ENCODE data around the gene BRD9.
"Not testable (repeated sequence)": the region's sequence is repeated elsewhere in the genome, so short reads cannot be mapped to it uniquely, and the experiment has no call there.

Gene BRD9

DNA sequence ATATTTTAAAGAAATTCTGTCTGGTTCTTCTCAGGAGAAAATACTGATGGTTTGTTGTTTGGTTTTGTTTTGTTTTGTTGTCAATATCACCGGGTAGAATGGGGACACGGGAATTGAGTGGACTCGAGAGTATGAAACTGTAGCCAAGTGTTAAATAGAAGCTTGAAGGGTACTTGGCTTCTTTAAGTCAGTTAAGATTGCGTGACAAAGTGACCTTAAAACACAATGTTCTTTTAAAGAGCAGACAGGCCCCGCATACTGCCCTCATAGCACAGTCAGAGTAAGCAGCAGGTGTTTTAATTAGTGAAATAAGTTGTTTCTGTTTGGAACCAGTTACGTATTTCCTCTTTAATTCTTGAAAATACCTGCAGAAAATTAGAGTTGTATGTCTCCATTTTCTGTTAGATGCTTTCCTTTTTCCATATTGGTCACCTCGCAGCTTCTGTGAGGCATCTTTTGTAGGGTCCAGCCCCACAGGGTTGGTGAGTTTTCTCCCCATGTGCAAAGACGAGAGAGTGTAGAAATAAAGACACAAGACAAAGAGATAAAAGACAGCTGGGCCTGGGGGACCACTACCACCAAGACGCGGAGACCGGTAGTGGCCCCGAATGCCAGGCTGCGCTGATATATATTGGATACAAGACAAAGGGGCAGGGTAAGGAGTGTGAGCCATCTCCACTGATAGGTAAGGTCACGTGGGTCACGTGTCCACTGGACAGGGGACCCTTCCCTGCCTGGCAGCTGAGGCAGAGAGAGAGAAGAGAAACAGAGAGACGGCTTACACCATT is 9.7 kb upstream of the BRD9 start:
- no peak for DNase-seq

DNA sequence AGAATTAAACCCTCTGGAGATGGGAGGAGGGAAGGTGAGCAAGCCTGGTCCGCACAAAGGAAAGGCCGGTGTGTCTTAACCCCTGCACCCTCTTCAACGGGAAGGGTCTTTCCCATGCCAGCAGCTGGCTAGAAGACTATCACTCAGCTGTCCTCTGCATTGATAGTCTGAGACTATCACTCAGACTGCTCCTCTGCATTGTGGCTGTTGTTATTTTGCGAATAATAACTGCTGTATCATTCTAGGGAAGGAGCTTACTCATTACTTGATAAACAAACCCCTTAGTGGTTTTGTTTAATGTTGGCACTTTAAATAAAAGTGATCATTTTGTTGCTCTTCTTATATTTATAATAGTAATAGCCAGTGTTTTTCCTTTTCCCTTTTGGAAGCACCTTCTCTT is 8.2 kb upstream of the BRD9 start:
- no peak for DNase-seq

DNA sequence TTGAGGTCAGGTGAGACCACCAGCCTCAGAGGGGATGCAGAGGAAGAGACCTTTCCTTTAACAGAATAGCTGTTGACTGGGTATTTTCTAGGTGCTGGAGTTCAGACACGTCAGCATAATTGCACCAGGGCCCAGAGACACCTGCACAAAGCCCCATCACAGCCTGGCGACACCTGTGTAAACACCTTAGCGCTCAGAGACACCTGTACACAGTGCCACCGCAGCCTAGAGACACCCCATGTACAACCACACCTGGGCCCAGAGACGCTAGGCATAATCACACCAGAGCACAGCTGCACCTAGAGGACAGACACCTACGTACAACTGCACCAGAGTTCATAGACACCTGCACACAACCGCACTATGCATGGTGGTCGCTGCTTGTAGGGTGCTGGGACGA is 1.1 kb upstream of the BRD9 start:
- DNase-seq, result no peak

DNA sequence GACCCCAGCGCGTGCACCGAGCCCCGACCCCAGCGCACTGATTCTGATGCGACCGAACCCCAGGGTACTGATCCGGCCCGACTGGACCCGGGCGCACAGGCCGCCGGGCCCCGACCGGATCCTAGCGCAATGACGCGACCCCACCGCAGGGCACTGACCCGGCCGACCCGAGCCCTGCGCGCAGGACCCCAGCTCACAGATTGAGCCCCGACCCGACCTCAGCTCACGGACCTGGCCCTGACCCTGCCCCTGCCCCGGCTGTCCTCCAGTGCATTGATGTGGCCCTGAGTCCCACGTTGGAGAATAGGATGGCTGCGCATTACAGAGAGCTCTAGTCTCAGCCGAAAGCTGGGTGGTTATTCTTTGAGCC is 521 bp upstream of the BRD9 start:
- no peak for DNase-seq

DNA sequence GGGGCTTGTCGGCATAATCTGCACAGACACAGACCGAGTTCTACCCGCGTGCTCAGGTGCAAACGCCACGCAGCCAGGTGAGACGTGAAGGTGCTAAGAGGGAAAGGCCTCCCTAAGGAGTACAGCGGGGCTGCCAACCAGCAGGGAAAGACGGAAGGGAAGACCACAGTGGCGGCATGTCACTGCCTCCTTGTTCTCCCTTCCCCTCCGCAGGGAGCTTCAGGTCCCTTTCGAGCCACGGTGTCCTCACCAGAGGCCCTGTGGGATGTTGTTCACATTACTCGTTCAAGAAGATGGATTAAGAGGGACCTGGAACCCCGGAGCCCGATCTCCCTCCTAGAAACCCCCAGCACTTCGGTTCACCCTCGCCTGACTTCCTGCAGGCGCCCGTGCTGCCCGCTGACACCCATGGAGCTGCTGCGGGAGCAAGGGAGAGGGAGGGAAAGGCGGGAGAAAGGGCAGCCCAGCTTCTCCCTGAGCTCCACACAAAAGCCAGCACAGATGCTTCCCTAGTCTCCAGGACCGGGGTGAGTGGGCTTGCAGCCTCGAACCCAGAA is 686 bp downstream of the BRD9 start:
- peak; percentile 6 for DNase-seq

DNA sequence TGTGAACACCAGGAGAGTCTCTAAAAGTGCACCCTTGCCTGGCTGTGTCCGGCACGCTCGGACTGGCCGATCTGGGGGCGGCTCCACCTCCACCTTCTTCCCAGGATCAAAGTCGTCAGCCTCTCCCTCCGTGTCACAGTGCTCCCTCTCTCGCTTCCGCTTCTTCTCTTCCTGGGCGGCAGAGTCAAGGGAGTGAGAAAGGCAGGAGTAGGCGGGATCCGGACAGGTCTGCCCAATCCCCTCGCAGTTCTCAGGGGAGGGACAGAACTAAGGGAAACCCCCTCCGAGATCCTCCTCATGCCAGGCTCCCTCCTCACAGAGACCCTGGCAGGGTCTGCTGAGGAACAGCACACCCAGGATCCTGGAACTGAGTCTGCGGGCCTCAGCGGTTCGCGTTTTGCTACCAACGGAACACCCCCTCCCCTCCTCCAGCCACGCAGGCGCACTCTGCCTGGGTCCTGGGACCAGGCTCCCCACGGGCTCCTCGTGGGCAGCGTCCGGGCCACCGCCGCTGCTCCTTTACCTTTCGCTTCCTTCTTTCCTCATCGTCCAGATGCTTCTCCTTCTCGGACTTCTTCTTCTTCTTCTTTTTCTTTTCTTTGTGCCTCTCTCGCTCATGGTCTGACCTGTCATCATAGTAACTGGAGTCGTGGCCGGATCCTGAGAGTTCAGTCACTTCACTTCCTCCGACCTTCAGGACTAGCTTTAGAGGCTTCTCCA is 1.3 kb downstream of the BRD9 start:
- DNase-seq, result no peak

DNA sequence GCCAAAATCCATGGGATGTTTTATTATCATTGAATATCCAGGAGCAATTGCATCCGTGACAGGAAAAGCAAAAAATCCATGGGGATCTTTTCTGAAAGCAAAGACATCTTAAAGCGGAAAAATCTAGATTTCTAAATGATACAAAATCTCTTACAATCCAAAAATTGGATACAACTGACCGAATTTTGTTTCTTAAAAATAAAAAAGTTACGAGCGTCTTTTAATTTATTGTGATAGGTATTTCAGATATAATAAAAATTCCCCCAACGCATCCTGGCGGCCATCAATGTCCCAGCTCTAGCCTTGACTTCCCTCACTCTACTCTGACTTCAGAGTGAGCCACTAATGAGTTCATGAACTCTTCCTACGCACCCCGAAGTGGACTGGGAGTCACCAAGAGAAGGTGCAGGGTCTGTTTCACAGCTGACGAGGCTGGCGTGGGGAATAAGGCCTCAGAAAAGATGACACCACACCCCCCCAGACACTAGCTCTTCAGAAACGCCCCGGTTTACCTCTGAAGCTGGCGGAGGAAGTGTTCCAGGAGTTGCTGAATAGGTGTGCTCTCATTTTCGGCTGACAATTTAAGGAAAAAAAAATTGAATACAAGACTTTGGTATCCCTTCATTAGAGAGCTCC is 3.4 kb downstream of the BRD9 start:
- DNase-seq, result no peak

DNA sequence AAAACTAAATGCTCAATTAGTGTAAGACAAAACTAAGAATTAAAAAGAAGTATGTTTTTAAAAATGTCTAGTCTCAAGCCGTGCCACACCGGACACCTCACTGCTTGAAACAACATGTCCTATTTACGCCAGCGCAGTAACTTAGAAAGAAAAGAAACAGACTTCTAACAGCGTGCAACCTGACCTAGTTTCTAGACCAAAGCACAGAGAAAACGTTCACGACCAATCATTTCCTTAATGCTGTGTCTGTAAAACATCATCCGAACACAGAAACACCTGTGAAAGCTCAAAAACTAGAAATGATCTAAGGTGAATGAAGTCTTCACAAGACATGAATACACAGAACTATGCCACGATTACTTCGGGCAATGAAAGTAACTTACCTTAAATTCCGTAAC is 4.0 kb downstream of the BRD9 start:
- DNase-seq, result no peak

DNA sequence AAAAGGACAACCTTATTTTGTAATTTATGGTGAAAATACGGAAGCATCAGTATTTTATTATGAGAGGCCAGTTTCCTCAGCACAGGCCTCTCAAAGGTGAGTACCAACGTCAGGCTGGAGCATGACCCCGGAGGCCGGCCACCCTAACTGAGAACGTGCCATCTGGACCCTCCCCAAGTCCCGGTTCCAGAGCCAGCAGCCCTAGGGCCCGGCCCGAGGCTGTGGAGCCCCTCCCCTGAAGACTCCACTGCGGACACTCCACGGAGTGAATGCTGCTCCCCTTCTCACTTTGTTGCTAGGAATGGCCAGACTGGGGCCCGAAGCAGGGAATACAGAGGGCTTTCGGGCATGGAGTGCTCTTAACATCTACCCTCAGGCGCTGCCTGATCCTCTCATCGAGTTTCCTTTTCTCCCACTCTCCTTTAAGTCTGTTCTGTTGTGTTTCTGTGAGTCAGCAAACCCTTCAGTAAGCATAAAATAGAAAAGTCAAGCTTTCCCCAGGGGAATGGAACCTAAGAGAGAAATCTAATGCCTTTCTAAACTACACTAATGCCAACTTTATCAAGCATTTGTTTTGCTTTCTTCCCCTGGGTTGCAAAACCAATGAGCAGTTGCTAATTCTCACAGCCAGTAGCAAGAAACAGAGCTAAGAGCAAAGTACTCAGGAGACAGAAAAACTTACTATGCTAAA is 4.5 kb downstream of the BRD9 start:
- no peak for DNase-seq

DNA sequence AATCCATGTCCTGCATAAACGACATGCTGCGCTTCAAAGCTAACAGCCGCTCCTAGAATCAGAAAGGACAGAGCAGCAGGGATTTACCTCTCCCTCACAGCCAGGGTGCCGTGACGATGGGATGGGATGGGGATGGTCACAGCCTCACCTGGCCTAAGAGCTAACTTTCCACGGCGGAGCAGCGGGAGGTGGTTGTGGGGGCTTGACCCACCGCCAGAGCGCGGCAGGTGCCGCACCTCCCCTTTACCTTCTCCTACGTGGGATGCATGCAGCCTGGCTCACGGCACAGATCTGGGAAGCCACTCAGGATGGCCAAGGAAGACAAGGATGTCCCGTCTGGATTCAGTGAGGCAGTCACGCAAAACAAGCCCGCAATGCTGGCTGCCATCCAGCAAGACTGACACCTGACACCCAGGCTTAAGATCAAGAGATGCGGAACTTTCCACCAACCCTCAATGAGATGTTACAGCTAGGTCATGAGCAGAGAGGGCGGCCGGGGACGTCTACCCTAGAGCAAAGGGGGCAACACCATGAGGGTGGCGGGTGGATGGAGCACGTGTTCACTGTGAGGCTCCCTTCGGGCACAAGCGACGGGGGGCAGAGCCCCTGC is 5.8 kb downstream of the BRD9 start:
- no peak for DNase-seq

DNA sequence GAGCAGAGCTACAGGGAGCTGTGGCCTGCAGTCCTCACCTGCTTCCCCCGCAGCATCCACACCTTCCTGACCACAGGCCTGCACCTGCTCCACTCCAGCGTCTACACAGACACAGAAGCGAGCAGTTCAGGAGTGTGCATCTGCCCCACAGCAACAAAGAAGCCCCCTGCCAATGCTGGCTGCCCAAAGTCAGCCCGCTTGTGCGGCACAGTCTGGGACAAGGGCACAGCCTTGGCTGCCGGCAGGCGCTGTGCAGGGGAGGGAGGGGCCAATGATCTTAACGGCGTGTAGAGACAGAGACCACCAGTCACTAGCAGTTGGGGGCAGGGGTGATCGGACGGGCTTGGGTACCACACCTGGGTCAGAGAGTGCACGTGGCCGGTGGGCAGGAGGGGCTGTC is 6.6 kb downstream of the BRD9 start:
- no peak for DNase-seq

DNA sequence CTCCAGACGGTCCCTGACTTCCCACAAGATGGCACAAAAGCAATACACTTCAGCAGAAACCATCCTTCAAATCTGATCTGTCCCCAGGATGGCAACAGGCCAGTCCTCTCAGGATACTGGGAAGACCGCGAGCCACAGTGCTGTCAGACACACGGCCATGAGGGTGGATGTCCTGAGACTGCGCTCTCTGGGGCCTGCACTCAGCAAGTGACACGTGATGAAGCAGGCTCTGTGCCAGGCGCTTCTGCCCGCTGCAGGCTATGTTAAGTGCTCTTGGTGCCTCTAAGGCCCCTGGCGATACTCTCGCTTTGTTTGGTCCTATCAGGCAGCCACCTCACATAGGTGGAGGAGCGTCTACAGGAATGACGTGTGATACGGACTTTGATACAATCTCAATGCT is 7.1 kb downstream of the BRD9 start:
- no peak for DNase-seq

DNA sequence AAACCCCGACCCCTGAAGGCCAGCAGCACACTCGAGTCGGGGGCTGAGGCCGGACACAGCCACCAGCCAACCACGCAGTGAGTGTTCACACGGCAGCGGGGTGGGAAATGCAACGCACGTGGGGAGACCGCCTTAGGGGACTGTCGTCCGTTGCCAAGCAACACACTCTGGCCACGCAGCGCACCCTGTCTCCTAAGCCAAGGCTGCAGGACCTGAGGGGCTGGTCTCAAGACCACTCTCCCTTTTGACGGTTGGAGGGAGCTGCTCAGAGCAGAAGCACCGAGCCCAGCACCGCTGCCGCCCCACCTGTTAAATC is 7.5 kb downstream of the BRD9 start:
- no peak for DNase-seq

DNA sequence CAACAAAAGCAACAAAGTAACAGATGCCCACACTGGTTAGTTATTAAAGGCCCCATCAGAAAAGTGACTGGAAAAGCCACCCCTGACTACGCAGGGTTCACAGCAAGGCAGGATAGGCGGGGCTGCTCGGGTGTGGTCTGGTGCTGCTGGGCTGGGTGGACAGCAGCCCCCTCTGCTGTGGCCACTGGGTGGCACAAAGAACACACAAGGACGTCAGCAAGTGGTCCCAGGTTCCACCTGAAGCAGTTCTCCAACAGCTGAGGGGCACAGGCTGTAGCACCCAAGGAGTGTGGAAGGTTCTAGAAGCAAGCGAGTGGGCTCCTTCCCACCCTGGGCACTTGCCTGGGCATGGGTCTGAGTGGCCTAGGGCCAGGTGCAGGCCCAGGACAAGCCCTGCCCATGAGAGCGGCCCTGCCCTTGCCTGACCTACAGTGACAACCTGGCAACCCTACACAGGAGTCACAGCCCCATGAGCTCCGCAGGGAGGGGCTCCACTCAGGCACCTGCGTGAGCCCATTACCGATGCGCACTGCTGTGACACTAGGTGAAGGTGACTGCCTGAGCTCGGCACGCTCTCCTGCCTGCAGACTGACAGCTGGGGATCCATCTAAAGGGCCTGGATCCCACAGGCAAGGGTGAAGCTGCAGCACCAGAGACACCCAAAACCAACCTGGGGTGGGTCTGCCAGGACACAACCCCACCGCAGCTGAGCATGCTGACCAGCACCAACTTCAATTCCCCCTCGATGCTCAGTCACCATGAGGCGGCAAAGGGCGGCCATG is 8.1 kb downstream of the BRD9 start:
- no peak for DNase-seq

DNA sequence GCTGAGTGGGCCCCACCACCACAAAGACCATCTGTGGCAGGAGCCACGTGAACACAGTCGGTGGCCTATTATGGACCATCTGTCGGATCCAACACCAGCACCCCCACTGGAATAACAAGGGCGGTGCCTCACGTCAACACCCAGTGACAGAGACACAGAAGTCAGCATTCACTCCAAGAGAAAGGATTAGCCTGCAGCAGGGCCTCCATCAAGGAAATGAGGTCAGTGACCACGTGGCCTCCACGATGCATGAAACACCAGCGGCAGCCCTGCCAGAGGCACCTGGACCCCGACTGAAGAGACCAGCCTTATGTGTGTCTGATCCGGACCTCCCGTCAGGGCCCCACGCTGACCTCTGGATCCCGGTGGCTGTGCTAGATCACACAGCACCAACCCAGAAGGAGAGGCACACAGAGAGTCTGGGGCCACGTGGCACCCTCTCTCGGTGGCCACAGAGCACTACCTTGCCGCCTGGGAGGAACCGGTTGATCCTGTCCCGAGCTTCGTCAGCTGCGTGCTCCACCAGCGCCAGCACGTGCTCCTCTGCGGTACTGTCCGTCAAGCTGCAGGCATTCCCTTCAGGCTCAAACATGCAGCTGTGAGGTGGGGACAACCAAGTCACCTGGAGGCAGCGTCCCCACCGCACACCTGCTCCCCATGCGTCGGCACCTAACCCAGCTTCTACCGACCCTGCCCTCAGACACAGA is 9.0 kb downstream of the BRD9 start:
- DNase-seq, result no peak

DNA sequence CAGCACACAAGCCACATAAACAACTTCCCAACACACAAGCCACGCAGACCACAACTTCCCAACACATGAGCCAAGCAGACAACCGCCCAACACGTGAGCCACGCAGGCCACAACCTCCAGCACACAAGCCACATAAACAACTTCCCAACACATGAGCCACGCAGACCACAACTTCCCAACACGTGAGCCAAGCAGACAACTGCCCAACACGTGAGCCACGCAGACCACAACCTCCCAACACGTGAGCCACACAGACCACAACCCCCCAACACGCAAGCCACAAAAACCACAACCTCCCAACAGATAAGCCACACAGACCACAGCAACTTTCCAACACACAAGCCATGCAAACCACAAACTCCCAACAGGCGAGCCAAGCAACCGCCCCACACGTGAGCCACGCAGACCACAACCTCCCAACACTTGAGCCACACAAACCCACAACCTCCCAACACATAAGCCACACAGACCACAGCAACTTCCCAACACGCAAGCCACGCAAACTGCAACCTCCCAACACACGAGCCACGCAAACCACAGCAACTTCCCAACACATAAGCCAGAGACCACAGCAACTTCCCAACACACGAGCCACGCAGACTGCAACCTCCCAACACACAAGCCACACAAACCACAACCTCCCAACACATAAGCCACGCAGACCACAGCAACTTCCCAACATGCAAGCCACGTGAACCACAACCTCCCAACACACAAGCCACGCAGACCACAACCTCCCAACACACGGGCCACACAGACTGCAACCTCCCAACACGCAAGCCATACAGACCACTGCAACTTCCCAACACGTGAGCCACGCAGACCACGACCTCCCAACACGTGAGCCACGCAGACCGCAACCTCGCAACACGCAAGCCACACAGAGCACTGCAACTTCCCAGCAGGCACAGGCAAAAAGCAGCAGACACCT is 10.1 kb downstream of the BRD9 start:
- DNase-seq, result no peak

DNA sequence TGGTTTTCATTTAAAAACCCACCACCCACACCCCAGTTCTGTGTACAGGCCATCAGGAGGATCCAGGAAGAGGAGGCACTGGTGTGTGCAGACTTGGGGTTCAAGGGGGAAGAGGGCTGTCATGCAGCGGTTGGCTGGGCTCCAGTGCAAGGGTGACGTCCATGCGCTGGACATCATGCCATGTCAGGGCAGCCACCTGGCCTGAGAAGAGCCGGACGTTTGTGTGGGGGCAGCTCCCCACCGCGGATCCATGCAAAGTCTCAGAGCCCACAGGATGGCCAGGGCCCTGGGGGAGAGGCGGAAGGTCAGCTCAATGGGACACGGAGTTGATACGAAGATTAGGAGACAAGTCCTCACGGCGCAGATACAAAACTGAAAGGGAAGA is 11.1 kb downstream of the BRD9 start:
- no peak for DNase-seq

DNA sequence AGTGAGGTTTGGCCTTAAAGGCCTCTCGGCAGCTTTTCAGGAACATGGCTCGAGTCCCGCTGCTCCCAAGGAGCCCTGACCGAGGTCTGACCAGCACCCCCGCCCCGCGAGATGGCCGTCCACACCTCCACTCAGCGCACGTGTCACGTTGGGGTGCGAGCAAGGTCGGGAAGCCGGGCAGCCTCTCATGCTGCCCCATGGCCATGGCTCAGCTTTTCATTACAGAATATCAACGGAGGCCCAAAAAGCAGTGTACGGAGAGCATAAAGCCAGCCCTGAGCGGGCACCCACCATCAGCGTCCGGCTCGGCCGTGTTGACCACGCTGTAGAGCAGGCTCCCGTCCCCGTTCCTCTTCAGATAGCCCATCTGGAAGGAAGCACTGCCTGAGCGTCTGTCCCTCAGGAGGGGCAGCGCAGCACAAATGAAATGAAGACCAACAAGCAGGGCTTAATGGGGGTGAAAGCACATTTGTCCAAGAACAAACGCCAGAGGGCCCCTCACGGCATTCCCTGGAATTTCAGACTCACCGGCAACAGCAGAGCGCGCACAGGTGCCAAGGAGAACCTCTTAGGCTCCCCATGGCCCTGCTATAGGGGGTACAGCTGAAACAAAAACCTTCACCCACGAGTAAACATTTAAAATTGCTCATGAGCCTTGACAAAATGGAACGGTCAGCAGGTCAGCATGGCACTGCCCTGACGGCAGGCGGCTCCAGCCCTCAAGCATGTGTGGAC is 11.6 kb downstream of the BRD9 start:
- DNase-seq, result no peak

DNA sequence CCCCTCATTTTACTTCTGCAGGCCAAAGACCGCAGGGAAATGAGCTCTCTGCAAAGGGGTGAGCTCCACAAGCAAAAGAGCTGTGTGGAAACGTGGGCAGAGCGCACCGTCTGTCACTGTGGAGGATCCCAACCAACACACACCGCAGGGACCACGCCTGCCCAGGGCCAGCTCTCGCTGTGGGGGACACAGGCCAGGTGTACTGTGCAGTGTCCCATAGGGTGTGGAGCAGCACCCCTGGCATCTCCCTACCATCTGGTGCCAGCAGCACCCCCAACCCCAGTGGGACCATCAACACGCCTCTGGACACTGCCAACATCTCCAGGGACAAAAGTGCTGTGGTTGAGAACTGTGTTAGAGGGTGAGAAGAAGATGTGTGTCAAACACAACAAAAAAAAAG is 13.9 kb downstream of the BRD9 start:
- DNase-seq, result not testable (repeated sequence)
